Stimulated activated CD8-positive, alpha-beta memory T cell treated with anti-CD3 and anti-CD28 coated beads, Interleukin-15, amount 100 ng/mL, for 1 hour (primary cell): ENCODE measurements around the gene FHAD1.

Experiments used
- DNase-seq: peaks from one replicate; pipeline ENCODE4 v3.0.0-alpha.2; 2020; ENCODE audit warnings: low read depth

Gene FHAD1

DNA sequence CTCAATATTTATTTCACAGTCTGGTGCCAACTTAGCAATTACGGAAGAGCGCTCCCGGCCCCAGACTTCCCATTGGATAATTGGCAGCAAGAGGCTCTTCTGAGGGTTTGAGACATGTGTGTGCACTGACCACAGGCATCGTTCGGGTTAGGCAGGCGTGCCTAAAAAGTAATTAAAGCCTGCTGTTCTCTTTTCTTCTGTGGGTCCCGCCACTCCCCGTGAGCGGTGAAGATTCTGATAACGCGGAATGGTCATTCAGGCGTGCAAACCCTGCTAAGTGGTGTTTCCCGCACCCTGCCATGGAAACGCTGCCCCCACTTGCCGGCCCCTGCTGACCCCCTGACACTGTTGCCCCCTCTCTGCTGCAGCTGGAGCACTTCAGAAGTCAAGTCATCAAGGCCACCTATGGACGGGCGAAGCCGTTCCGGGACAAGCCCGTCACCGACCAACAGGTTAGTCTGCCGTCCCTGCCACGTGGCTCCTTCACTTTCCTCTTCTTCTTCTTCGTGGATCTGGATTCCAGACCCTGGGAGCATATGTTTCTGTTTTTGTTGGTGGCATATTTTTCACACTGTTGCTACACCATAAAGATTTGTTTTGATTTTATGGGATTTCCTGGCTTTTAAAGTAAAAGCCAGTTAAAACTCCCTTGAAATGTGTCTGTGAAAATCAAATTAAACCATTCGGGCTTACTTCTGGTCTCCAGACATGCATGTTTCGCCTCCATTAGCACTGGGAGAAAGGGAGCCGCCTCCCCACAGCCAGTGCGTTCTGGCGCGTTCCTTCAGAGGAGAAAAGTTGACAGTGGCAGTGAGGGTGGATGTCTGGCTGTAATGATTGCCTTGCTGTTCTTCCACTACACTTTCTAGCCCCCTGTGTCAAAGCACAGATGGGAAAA, 79.9 kb downstream of the FHAD1 start:
- DNase-seq, result no peak

DNA sequence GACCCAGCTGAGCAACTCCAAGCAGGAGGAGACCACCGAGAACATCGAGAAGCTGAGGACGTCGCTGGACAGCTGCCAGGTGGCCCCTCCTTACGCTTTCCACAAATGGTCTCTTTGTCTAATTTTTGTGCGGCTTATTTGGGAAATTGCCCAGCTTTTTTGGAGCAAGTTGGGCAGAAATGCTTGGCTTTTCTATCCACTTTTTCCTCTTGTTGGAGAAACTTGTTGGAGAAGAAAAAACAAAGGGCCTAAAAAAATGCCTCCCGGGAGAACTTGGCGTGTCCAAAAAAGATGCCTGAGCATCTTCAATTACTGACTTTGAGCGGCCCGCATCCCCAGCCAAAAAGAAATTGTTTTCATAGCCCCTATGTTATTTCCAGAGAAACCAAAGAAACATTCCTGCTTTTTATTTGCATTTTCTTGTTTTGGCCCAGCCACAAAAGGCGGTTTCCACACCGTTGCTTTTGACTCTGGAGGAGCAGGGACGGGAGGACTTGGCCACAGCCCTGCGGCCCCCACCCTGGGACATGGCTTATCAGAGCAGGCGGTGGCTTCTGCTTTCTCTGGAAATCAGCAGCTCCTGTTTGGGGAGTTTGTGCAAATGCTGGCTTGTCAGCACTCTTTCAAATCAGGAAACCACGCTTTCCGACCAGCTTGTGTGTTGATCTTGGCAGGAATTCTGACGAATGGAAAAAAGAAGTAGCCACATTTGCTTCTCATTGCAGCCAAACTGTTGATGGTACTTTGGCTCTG, 81.5 kb downstream of the FHAD1 start:
- no peak for DNase-seq

DNA sequence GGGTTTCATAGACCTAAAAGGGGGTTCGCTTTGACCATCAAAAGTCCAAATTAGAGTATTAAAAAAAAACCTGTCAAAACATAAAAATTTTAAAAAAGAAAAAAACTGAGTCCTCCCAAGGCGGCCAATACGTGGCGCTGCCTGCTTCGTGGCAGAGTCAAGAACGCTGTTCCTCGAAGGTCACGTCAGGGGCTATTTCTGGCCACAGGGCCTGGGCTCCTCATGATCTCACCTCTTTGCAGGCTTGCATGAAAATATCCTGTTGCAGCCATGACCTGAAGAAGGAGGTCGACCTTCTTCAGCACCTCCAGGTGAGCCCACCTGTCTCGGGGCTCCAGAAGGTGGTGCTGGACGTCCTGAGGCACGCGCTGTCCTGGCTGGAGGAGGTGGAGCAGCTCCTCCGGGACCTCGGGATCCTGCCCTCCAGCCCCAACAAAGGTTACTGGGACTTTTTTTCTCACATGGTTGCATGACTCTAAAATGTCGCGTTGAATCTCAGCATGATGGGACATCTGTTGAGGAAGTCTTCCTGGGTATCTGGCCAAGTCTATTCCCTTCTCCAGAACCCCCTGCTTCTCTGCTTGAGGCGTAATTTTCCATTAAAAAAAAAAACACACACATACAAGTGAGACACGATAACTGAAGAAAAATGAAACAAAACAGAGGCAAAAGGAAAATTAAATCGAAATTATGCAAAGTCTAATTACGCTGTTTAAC, 82.2 kb downstream of the FHAD1 start:
- DNase-seq, result no peak

DNA sequence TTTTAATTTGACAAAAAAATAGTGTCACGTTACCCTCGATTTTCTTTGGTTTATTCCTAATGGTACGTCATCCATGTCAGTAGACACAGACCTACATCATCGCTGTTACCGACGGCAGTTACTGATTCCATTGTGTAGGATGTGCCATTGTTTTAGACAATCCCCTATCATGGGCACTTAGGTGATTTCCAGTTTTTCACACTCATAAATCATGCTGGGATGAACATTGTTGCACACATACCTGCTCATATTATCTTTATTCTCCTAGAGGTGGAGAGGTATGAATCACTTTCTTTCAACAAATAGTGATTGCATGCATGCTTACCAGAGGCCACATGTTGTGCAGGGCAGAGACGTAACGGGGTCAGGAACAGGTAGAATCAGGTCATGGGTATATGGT, 83.0 kb downstream of the FHAD1 start:
- DNase-seq, result no peak

DNA sequence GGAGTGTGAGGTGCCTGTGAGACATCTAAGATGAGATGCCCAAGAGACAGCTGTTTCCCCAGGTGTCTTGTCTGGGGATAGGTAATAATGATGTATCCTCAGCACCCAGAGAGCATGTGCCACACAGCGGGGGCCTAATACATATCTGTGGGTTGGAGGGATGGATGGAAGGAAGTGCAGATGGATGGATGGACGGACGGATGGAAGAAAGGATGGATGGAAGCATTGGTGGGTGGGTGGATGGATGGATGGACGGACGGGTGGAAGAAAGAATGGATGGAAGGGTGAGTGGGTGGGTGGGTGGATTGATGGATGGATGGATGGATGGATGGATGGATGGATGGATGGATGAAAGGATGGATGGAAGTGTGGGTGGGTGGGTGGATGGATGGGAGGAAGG, 84.2 kb downstream of the FHAD1 start:
- no peak for DNase-seq

DNA sequence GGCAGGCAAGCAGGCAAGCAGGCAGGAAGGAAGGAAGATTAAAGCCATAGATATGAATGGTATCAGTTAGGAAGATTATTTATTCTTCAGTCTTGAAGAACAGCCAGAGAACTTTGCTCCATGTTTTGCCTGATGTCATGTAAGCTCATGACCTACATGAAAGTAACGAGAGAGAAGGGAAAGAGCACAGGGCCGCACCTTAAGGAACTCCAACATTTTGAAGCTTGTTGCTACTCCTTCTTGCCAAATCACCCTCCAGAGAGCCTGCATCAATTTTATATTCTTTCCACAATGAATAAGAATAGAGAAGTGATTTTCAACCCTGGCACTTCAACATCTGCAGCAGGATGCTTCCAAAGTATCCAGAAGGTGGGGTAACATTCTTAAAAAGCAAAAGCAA, 84.7 kb downstream of the FHAD1 start:
- DNase-seq, result no peak

DNA sequence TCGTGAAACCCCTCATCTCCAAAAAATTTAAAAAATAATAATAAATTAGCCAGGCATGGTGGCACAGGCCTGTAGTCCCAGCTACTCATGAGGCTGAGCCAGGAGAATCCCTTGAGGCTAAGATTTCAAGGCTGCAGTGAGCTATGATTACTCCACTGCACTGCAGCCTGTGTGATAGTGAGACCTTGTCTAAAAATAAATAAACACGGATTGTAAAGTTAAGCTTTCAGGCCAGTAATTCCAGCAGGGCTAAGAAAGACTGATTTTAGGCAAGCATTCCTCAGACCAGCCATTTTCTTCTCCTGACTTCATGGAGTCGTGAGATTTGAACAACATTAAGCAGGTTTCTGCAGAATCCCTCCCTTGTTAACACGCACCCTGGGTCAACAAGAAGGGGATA, 85.5 kb downstream of the FHAD1 start:
- no peak for DNase-seq

DNA sequence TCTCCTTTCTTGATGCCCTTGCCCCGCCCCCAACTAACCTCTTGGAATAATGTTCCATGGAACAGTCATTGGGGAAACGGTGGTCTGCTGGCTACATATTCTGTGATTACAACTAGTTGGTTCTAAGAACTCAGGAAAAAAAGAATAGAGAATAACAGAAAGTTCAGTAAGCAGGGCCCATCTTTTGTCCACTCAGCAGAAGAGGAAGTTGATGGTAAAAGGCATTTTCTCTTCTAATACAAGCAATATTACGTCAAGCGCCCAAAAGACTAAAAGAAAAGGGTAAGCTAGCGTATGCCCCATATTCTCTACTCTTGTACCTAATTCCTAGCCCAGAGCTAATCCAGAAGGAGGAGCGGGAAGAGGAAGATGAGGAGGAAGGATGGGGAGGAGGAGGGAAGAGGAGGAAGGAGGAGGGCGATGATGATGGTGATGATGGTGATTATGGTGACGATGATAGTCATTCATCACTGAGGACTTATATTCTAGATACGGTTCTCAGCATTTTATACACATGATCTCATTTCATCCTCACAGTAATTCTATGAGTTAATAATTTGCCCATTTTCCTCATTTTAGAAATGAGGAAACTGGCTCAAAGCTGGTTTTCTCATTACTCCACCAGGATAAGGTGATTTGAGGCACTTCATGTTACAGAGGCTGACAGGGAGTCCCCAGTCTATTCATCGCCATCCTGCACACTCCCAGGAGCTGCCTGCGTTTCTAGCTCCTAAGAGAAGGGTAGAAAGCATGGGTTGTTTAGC, 86.1 kb downstream of the FHAD1 start:
- no peak for DNase-seq

DNA sequence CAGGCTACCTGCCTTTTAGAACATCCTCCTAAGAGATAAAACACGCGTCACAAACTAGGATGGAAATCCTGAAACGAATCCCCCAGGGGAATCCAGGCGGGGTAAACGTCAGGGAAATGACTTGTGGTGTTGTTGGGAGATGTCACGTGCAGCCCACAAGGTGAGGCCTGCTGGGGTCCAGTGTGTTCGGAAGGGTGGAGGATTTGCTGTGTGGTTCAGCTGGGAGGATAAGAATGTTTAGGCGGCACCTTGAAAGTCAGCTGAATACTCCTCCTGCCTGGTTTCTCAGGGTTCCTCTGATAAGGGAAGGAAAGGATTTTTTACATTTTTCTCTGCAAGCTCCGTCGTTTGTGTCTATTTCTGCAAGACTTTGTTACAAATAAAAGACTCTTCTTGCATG, 88.0 kb downstream of the FHAD1 start:
- no peak for DNase-seq

DNA sequence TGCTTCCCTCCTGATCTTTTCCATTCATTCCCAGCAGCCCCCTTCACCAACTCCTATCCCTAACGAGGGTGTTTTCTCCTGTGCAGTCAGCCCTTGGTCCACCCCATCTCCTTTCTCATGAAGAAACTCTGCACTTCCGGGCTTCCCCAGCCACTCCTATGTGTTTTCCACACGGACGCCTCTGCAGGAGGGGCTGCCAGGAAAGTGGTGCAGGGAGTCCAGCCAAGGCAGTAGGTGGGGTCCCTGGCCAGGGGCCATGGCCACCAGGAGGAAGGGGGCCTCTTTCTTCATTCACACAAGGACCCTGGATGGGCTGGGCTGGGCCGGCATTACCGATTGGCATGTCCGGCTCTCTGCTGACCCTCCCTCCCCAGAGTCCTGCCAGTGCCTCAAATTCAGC, 89.8 kb downstream of the FHAD1 start:
- DNase-seq, result no peak

DNA sequence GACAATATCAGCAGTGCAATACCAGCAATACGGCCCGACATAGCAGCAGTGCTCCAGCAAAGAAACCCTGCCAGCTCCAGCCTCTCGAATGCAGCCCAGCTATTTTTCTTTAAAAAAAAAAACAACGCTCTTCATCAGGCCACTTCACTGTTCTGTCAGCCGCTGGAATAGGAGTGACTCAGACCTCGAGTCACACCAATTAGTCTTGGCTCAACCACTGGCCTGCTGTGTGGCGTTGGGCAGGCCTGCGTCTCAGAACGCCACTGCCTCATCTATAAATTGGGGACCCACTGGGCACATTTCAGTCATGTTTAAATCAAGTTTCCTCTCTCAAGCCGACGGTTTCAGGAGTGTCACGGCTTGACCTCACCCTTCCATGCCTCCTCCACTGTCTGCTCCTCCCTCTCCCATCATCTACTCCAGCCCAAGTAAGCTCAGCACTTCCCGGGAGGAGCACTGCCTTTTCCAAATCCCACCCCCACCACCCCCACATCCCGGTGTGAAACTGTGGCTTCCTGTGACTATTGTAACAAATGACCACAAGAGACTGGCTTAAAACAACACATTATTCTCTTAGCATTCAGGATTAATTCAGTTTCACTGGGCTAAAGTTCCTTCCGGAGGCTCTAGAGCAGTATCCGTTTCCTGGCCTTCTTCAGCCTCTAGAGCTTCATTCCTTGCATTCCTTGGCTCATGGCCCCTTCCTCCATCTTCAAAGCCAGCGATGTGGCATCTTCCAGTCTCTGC, 90.8 kb downstream of the FHAD1 start:
- no peak for DNase-seq

DNA sequence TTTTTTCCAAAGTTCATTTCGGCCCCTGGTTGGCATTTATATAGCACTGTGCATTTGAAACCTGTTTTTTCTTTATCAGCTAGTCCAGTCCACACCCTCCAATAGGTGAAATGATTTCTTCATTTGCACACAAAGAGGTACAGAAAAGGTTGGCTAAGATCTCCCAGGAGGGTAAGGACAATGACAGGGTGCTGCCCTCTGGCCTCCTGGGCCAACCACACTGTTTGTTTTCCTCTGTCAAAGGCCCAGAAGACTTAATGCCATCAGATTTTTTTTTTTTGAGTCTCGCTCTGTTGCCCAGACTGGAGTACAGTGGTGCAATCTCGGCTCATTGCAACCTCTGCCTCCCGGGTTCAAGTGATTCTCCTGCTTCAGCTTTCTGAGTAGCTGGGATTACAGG, 92.5 kb downstream of the FHAD1 start:
- DNase-seq, result no peak

DNA sequence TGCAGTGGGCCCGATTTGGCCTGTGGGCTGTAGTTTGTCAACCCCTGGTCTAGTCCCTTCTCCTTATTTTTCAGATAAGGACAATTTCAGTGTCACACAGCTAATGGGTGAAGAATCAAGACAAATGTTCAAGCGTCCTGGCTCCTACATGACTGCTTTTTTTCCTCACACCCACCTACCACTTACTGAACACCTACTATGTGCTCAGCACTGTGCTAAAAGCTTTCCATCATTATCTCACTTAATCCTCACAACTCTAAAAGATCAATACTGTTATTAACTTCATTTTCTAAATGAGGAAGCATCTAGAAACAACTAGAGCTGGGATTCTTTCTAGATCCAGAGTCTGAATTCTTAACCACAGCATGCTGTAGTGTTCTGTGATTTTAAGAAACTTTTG, 94.2 kb downstream of the FHAD1 start:
- no peak for DNase-seq

DNA sequence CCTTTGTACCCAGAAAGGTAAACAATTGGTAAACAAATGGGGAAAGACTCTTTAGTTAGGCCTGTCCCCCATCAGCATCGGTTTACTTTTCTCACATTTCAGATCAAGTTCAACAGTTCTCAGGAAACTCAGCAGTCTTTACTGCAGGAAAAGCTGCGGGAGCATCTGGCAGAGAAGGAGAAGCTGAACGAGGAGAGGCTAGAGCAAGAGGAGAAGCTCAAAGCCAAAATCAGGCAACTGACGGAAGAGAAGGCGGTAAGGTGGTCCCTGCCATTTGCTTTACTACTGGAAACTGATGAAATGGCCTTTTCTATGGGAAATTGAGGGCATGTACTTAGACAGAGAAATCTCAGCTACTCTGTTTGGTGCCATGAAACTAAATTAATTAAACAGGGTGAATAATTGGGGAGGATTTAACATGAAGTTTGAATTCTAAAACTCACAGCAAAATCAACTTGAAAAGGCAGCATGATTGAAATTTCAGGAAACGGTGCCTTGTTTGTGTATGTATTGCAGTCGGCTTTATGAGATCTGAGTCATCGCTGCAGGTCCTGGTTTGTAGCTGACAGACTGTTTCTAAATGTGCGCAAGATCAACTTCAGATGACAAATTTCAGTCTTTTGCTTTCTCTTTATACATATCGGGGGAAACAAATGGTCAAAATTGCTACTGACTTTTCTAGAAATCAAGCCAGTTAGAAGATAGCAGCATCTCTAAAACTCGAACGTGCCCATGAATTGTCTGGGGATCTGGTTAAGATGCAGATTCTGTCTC, 94.8 kb downstream of the FHAD1 start:
- DNase-seq, result no peak

DNA sequence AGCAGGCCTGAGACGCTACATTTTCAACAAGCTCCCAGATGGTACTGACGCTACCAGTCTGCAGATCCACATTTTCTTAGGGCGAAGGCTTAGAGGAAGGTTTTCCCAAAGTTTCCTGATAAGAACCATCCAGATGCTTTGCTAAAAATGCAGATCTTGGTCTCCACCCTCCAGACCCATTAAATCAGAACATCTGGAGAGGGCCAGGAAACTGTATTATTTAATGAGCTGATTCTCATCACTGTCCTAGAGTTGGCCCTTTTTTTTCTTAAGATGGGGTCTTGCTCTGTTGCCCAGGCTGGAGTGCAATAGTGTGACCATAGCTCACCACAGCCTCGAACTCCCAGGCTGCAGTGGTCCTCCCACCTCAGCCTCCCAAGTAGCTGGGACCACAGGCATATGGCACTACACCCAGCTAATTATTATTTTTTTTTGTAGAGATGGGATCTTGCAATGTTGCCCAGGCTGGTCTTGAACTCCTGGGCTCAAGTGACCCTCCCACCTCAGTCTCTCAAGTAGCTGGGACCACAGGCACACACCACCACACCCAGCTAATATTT, 95.5 kb downstream of the FHAD1 start:
- DNase-seq, result no peak

DNA sequence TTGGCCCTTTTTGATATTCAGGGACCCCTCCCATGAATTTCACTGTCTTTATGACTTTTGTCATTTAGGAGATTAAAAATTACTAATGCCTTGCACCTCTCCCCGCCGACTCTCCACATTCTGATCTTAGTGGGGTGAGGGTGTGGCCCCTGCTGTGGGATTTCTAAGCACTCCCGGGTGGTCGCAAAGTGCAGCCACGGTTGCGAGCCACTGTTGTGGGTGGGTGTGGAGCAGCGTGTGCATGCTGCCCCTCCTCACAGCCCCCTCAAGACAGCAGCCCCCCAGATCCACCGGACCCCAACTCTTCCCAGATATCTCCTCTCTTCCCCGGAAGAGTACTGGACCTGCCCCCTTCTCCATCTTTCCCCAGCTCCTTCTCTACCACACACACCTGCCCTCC, 96.1 kb downstream of the FHAD1 start:
- no peak for DNase-seq

DNA sequence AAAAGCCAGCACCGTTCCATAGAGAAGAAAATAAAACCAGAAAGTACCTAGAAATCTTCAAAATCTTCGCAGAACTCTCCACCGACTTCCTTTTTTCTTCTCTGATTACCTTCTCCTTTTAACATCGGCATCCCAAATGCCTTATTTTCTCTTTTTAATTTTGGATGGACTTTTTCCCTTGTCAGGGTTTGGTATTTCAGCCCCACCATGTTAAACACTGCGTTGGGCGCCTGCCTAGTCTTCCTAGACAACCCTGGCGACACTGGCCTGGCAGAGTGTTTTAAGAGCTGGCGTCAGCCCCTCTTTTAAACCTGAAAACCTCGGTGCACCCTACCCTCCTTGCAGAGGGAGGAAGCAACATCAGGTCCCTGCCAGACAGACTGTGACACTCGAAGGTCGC, 96.7 kb downstream of the FHAD1 start:
- DNase-seq, result no peak

DNA sequence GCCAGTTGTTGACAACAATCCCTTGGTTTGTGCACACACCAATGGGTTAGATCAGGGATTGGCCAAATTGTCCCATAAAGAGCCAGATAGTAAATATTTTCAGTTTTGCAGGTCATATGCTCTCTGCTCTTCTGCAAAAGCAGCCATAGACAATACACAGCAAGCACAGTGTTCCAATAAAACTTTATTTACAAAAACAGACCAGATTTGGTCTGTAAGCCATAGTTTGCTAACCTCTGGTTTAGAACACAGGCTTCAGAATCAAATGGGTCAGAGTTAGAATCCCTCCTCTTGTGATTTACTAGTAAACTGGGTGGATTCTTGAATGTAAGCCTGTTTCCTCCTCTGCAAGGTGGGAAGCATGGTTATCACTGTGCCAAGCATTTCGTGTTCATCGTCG, 97.4 kb downstream of the FHAD1 start:
- no peak for DNase-seq

DNA sequence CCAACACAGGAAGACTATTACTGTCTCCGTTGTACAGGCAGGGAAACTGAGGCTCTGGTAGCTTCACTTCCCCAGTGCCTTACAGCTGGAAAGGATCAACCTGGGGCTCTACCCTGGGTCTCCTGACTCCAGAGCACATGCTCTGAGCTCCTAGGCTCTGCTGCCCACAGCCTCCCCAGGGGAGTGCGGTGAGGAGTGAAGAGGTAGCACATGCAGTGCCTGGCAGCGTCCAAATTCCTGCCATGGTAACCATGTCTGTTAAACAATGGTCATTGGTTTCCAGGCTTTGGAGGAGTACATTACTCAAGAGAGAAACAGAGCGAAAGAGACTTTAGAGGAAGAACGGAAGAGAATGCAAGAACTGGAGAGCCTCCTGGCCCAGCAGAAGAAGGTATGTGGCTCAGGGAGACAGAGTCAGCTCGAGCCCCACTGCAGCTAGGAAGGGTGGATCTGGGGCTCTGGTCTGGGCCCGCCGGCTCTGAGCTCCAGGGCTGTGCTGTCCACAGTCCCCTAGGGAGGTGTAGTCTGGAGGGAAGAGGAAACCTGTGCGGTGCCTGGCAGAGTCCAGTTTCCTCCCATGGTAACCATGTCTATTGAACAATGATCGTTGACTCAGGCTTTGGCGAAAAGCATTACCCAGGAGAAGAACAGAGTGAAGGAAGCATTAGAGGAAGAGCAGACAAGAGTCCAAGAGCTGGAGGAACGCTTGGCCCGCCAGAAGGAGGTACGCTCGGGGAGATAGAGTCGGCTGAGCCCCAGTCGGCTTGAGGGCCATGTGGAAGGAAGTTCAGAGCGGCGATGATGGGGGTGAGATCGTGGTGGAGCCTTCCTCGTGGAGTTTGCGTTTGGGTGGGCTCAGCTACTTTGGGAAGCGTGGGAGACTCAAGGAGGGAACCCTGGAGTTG, 98.0 kb downstream of the FHAD1 start:
- DNase-seq, result no peak
